HG02798 (cell line): ENCODE data around the gene NINL.
"Not testable (repeated sequence)": the region's sequence is repeated elsewhere in the genome, so short reads cannot be mapped to it uniquely, and the experiment has no call there.

Experiments
- ATAC-seq: cut with Tn5 transposase; IDR thresholded peaks from one replicate; pipeline ENCODE4 v1.9.1; 2021; ENCODE audit warnings: mild to moderate bottlenecking; ENCODE audit not compliant: unreplicated experiment, poor library complexity

Gene NINL

GRCh38 chr20:25600632-25601031 lies 15.3 kb upstream of the NINL start:
- ATAC-seq, result no peak

GRCh38 chr20:25592135-25592852 lies 7.0 kb upstream of the NINL start:
- no peak for ATAC-seq

- ATAC-seq, result not testable (repeated sequence)
Measured at GRCh38 chr20:25590778-25591177, 5.4 kb upstream of the NINL start.

- ATAC-seq, result no peak
Measured at GRCh38 chr20:25588491-25588890, 3.2 kb upstream of the NINL start.

- no peak for ATAC-seq
Measured at GRCh38 chr20:25587536-25587935, 2.2 kb upstream of the NINL start.

GRCh38 chr20:25586877-25587276 lies 1.5 kb upstream of the NINL start:
- ATAC-seq, result no peak

- ATAC-seq, result not testable (repeated sequence)
Measured at GRCh38 chr20:25583607-25584006, 1.7 kb downstream of the NINL start.

GRCh38 chr20:25580711-25581110 lies 4.6 kb downstream of the NINL start:
- no peak for ATAC-seq

- no peak for ATAC-seq
Measured at GRCh38 chr20:25579081-25579770, 6.1 kb downstream of the NINL start.

GRCh38 chr20:25576783-25577530 lies 8.4 kb downstream of the NINL start:
- no peak for ATAC-seq

- no peak for ATAC-seq
Measured at GRCh38 chr20:25574411-25574810, 10.9 kb downstream of the NINL start.

GRCh38 chr20:25573288-25574251 lies 11.8 kb downstream of the NINL start:
- no peak for ATAC-seq

GRCh38 chr20:25571817-25572216 lies 13.5 kb downstream of the NINL start:
- no peak for ATAC-seq

- ATAC-seq, result no peak
Measured at GRCh38 chr20:25571240-25571639, 14.1 kb downstream of the NINL start.

- no peak for ATAC-seq
Measured at GRCh38 chr20:25570148-25570530, 15.2 kb downstream of the NINL start.

GRCh38 chr20:25567286-25567685 lies 18.0 kb downstream of the NINL start:
- no peak for ATAC-seq

- no peak for ATAC-seq
Measured at GRCh38 chr20:25566821-25567220, 18.5 kb downstream of the NINL start.

- no peak for ATAC-seq
Measured at GRCh38 chr20:25565578-25566157, 19.7 kb downstream of the NINL start.

GRCh38 chr20:25563876-25564275 lies 21.5 kb downstream of the NINL start:
- no peak for ATAC-seq

GRCh38 chr20:25563362-25563761 lies 22.0 kb downstream of the NINL start:
- no peak for ATAC-seq
